GM20000 (cell line): Measurements from ENCODE around the gene CLPTM1L.
"Not testable (repeated sequence)": the region's sequence is repeated elsewhere in the genome, so short reads cannot be mapped to it uniquely, and the experiment has no call there.

Experiments
- DNase-seq: peaks from one replicate; pipeline ENCODE4 v3.0.0; 2012; ENCODE audit warnings: low spot score
- CTCF ChIP-seq: IDR thresholded peaks from 2 replicates; pipeline ENCODE4 v1.5.1; 2012; ENCODE audit warnings: mild to moderate bottlenecking, control low read depth; ENCODE audit errors: extremely low read depth, missing control alignments

Gene CLPTM1L

DNA sequence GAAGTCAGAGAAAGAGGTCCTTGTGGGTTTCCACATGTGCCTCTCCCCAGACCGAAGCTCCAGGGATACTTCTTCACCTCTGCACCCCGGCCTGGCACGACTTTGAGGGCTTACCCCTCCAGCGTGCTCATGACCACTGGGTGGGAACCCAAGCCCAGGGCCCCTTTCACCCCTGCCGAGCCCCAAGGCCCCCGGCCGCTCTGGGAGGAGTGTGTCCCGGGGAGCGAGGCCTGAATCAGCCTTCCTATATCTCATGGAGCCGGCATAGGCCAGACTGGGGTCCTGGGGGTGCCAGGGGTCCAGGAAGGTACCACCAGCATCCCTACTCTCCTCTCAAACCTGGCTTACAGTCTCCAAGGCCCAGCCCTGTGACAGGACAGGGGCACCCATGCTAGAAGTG is 67.1 kb downstream of the CLPTM1L start:
- TF ChIP-seq CTCF = no peak

DNA sequence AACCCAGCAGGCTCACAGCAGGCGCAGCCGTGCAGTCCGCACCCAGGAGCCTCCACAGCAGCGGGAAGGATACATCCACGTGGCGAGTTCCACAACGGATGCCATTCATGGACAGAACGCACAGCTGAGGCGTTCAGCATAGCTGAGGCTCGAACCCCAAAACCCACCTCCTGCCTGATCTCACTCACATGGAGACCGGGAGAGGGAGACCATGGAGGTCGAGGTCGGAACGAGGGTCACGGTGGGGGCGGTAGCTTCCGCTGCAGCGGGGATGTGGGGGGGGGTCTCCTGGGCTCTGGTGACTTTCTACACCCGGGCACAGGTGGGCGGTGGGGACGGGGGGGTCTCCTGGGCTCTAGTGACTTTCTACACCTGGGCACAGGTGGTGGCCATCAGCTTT is 67.6 kb downstream of the CLPTM1L start:
- DNase-seq = no peak
- TF ChIP-seq CTCF = no peak

More for the DNA sequence above, 67.1 kb downstream of the CLPTM1L start:
- no peak for DNase-seq

- TF ChIP-seq CTCF = no peak
- DNase-seq = no peak
Observed at GRCh38 chr5:1276930-1277329, 68.0 kb downstream of the CLPTM1L start.

GRCh38 chr5:1275397-1276391 is 69.2 kb downstream of the CLPTM1L start:
- not testable (repeated sequence) for DNase-seq

- no peak for TF ChIP-seq CTCF
- DNase-seq = no peak
Observed at GRCh38 chr5:1274471-1274870, 70.4 kb downstream of the CLPTM1L start.

DNA sequence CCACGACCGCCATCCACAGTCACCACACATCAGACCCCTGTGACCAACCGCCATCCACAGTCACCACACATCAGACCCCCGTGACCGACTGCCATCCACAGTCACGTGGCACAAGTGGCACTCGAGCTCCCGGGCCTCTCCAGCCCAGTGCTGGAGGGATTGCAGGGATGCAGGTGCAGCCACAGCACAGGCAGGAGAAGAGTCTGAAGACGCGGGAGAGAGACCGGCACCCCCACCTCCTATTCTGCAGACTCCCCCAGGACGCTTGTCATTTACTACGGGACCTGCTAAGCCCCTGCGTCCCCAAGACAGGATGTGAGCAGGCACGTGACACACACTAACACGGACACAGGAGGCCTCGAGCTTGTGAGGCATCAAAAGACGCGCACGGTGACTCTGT is 71.2 kb downstream of the CLPTM1L start:
- DNase-seq = no peak

DNA sequence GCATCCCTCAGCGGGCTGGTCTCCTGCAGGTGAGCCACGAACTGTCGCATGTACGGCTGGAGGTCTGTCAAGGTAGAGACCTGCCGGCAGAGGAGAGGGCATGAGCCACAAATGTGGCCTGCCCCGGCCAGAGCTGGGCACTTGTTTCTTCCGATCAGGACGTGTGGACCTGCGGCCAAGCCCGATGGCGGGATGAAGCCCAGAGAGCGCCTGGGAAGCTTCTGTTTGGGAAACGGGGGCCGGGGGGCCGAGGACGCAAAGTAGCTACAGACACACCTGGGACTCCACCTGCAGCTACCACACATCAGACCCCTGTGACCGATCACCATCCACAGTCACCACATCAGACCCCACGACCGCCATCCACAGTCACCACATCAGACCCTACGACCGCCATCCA is 72.7 kb downstream of the CLPTM1L start:
- DNase-seq = no peak
- TF ChIP-seq CTCF = no peak

More for the DNA sequence above, 71.2 kb downstream of the CLPTM1L start:
- TF ChIP-seq CTCF = no peak
